ENCODE results near the gene PEPD.

Gene PEPD

GRCh38 chr19:33408116-33408515 is 113.5 kb downstream of the PEPD start:
- H3K27ac ChIP-seq (ENCODE audit: low read length) = no peak overlapping the region

GRCh38 chr19:33407716-33408115 is 113.9 kb downstream of the PEPD start:
- Histone ChIP-seq H4K20me1 (ENCODE audit: insufficient read depth, low read length) (no peaks in the 10 kb centered on the region), H3K4me3 (ENCODE audit: low read length) (no peak overlapping the region), H3K9ac (ENCODE audit: low read length) (no peak overlapping the region), H3K79me2 (ENCODE audit: low read length) (no peaks in the 10 kb centered on the region), H3K27ac (ENCODE audit: low read length) (no peak overlapping the region), H3K9me3 (replicated peaks; ENCODE audit: insufficient read depth, low read length) (no peaks in the 10 kb centered on the region), H3K36me3 (replicated peaks; ENCODE audit: insufficient read depth, low read length) (no peaks in the 10 kb centered on the region), H3K27me3 (replicated peaks; ENCODE audit: insufficient read depth, low read length) (no peaks in the 10 kb centered on the region), H3K4me1 (ENCODE audit: low read length) (no peaks in the 10 kb centered on the region), H3K4me2 (ENCODE audit: low read depth, low read length) (no peak overlapping the region), H2AFZ (ENCODE audit: low read length) (no peak overlapping the region), H3F3A (ENCODE audit: insufficient read depth, low read length) (no peaks in the 10 kb centered on the region), H3K9me2 (replicated peaks; ENCODE audit: insufficient read depth, low read length) (no peaks in the 10 kb centered on the region)
- no peak for TF ChIP-seq EZH2 (optimal IDR thresholded peaks at IDR 0.05; ENCODE audit: low read depth, low read length)
- TF ChIP-seq CTCF (IDR thresholded peaks at IDR 0.05; ENCODE audit: low read length) = no peak
- no peak for DNase-seq

More at GRCh38 chr19:33408116-33408515, 113.5 kb downstream of the PEPD start:
- H3K9me2 ChIP-seq (replicated peaks; ENCODE audit: insufficient read depth, low read length) = no peaks in the 10 kb centered on the region
- no peak for DNase-seq
- no peak overlapping the region for H2AFZ ChIP-seq (ENCODE audit: low read length)
- H3F3A ChIP-seq (ENCODE audit: insufficient read depth, low read length) = no peaks in the 10 kb centered on the region
- H3K9ac ChIP-seq (ENCODE audit: low read length) = no peak overlapping the region
- H3K4me2 ChIP-seq (ENCODE audit: low read depth, low read length) = no peak overlapping the region
- no peak overlapping the region for H3K4me3 ChIP-seq (ENCODE audit: low read length)
- no peaks in the 10 kb centered on the region for H3K9me3 ChIP-seq (replicated peaks; ENCODE audit: insufficient read depth, low read length)
- no peaks in the 10 kb centered on the region for H3K36me3 ChIP-seq (replicated peaks; ENCODE audit: insufficient read depth, low read length)
- no peaks in the 10 kb centered on the region for H3K79me2 ChIP-seq (ENCODE audit: low read length)
- no peaks in the 10 kb centered on the region for H3K27me3 ChIP-seq (replicated peaks; ENCODE audit: insufficient read depth, low read length)
- TF ChIP-seq EZH2 (optimal IDR thresholded peaks at IDR 0.05; ENCODE audit: low read depth, low read length) (no peak), CTCF (IDR thresholded peaks at IDR 0.05; ENCODE audit: low read length) (no peak), EZH2phosphoT487 (IDR thresholded peaks at IDR 0.05; ENCODE audit: low read length) (no peak)
- no peaks in the 10 kb centered on the region for H4K20me1 ChIP-seq (ENCODE audit: insufficient read depth, low read length)
- H3K4me1 ChIP-seq (ENCODE audit: low read length) = no peaks in the 10 kb centered on the region

GRCh38 chr19:33407140-33407551 is 114.4 kb downstream of the PEPD start:
- Histone ChIP-seq H4K20me1 (ENCODE audit: insufficient read depth, low read length) (no peaks in the 10 kb centered on the region), H3K9me2 (replicated peaks; ENCODE audit: insufficient read depth, low read length) (no peaks in the 10 kb centered on the region), H3K9ac (ENCODE audit: low read length) (no peak overlapping the region), H3K27me3 (replicated peaks; ENCODE audit: insufficient read depth, low read length) (no peaks in the 10 kb centered on the region), H3K4me1 (ENCODE audit: low read length) (no peaks in the 10 kb centered on the region), H3K4me3 (ENCODE audit: low read length) (no peak overlapping the region), H3K27ac (ENCODE audit: low read length) (no peak overlapping the region), H3K4me2 (ENCODE audit: low read depth, low read length) (no peak overlapping the region), H3K9me3 (replicated peaks; ENCODE audit: insufficient read depth, low read length) (no peaks in the 10 kb centered on the region), H3K36me3 (replicated peaks; ENCODE audit: insufficient read depth, low read length) (no peaks in the 10 kb centered on the region), H3K79me2 (ENCODE audit: low read length) (no peaks in the 10 kb centered on the region), H2AFZ (ENCODE audit: low read length) (no peak overlapping the region), H3F3A (ENCODE audit: insufficient read depth, low read length) (no peaks in the 10 kb centered on the region)
- TF ChIP-seq EZH2phosphoT487 (IDR thresholded peaks at IDR 0.05; ENCODE audit: low read length) (no peak), EZH2 (optimal IDR thresholded peaks at IDR 0.05; ENCODE audit: low read depth, low read length) (no peak), CTCF (IDR thresholded peaks at IDR 0.05; ENCODE audit: low read length) (no peak; the same call in 1 of the 2 replicates)
- no peak for DNase-seq
